HUES64 (cell line): ENCODE measurements around the gene SRSF5.
"Not testable (repeated sequence)": the region's sequence is repeated elsewhere in the genome, so short reads cannot be mapped to it uniquely, and the experiment has no call there.

Source experiments
- H3K27ac ChIP-seq: 2 replicates; pipeline ENCODE4 v1.7.0; 2013; ENCODE audit warnings: low read depth, low read length, inconsistent platforms
- H3K27me3 ChIP-seq: 2 replicates; pipeline ENCODE4 v1.6.1; 2013; ENCODE audit warnings: mild to moderate bottlenecking, low read length; ENCODE audit not compliant: insufficient read depth
- H3K36me3 ChIP-seq: 2 replicates; pipeline ENCODE4 v1.6.1; 2013; ENCODE audit warnings: mild to moderate bottlenecking, low read length; ENCODE audit not compliant: insufficient read depth
- H3K4me1 ChIP-seq: 2 replicates; pipeline ENCODE4 v1.6.1; 2013; ENCODE audit warnings: mild to moderate bottlenecking, low read length, moderate library complexity; ENCODE audit not compliant: insufficient read depth
- H3K4me3 ChIP-seq: 2 replicates; pipeline ENCODE4 v1.5.1; 2013; ENCODE audit warnings: mild to moderate bottlenecking, low read length, moderate library complexity
- H3K9ac ChIP-seq: 2 replicates; pipeline ENCODE4 v1.6.1; 2013; ENCODE audit warnings: mild to moderate bottlenecking, low read depth, low read length
- H3K9me3 ChIP-seq: 2 replicates; pipeline ENCODE4 v1.6.1; 2013; ENCODE audit warnings: low read depth, low read length; ENCODE audit not compliant: insufficient read depth
- WGBS: fragments of 150-250, 120-280 bp; methylation state at CpG from one replicate; pipeline ENCODE4 v1.1.7; 2013; ENCODE audit warnings: missing lambda C conversion rate; 5-methylcytosine and 5-hydroxymethylcytosine counted together

The SRSF5 gene

DNA sequence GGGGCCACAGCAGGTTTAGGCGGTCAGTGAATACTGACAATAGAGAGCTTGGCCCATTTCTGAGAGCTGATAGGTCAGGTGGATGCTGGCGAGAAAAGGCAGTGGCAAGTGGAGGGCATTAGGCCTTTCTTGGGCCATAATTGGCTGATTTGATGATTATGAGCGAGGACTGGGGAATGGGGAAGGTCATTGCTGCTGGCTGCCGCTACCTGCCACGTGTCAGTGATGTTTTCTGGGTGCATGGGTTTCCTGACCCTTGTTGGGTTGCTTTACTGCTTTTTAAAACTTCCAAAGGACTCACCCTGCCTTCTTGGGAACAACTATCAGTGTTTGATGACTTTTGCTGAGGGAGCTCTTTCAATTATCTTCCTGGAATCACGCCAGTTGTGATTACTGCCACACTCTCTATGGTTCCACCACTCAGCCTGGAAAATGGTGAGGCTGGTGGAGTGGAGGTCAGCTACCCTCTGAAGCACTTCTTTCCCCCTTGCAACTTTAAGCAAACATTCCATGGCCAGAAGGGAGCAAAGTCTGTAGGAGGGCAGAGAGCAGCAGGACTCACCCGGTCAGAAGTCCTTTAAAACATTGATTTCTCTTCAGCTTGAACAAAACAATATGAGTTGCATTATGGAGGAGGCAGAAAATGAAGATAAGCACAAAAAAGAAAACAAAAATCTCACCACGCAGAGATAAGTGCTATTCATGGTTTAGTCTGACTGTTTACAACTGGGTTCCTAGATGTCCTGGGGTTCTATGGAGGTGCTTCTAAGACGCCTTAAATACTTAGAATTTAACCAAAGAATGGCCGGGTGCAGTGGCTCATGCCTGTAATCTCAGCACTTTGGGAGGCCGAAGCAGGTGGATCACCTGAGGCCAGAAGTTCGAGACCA is 42.2 kb downstream of the SRSF5 start:
- Histone ChIP-seq H3K9ac (no peak overlapping the region), H3K36me3 (no peaks in the 10 kb centered on the region), H3K27me3 (no peaks in the 10 kb centered on the region), H3K27ac (no peak overlapping the region), H3K4me1 (no peaks in the 10 kb centered on the region), H3K9me3 (no peaks in the 10 kb centered on the region), H3K4me3 (no peak overlapping the region)
- WGBS: 92% methylated on average over 12 of the region's 12 CpGs

DNA sequence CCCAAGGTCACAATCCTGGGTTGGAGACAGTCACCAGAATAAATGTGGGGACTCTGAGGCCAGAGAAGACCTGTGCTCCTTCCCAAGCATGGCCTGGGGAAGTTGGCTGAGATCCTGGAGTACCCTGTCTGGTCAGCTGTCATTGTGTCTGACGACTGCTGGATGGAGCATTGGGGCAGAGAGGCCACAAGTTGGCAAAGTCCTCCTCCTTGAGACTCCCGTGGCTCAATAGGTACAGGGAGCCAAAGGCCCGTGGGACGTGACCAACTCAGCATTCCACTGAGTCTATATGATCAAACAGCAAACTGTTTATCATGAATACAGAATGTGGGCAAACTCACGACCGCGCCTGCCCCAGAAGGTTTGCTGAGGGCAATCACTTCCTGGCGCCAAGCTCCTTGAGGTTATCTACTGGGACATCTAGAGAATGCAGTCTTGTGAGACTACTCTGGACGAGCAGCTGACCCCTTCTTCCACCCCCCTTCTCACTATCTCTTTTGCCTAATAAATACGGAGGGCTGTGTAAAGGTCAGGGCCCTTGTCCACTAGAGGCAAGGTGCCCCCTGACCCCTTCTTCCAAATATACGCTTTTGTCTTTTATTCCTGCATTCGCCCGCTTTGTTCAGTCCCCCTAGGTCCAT is 44.4 kb downstream of the SRSF5 start:
- Histone ChIP-seq H3K4me3 (no peak overlapping the region), H3K27ac (no peak overlapping the region), H3K4me1 (no peaks in the 10 kb centered on the region), H3K27me3 (no peaks in the 10 kb centered on the region), H3K9ac (no peak overlapping the region), H3K9me3 (no peaks in the 10 kb centered on the region), H3K36me3 (no peaks in the 10 kb centered on the region)
- WGBS: 93% methylated on average over 13 of the region's 13 CpGs

DNA sequence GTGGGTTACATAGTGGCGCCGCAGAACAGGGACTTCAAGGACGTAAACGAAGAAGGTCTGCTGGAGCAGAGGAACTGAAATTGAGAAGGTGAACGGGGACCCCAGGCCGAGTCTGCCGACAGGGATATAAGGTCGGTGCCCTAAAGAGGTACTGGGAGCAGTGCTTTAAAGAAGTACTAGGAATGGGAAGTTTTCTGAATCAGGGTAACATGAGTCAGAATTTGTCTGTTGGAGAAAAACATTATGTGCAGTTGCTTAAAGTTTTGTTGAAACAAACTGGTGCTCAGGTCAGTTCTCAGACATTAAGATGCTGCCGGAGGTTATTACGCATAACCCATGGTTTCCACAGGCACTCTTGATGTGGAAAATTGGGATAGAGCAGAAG is 44.9 kb downstream of the SRSF5 start:
- Histone ChIP-seq H3K27me3 (no peaks in the 10 kb centered on the region), H3K9ac (no peak overlapping the region), H3K27ac (no peak overlapping the region), H3K4me1 (no peaks in the 10 kb centered on the region), H3K4me3 (no peak overlapping the region), H3K9me3 (no peaks in the 10 kb centered on the region), H3K36me3 (no peaks in the 10 kb centered on the region)
- WGBS: 94% methylated on average over 10 of the region's 10 CpGs

DNA sequence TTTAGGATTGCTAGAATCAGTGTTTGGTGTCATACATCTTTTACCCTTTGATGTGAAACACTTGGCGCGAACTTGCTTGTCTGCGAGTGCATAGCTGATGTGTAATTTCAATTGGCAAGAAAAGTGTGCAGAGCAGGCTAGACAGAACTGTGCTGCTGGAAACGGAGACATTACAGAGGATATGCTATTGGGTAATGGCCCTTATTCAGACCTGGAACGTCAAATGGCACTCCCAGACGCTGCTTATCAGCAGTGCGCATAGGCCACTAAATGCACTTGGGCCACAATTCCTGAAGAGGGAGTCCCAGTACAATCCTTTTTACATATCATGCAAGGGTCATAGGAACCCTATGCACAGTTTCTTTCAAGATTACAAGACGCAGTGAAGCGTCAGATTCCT is 45.8 kb downstream of the SRSF5 start:
- Histone ChIP-seq H3K36me3 (no peaks in the 10 kb centered on the region), H3K4me3 (no peak overlapping the region), H3K27ac (no peak overlapping the region), H3K9me3 (no peaks in the 10 kb centered on the region), H3K4me1 (no peaks in the 10 kb centered on the region), H3K27me3 (no peaks in the 10 kb centered on the region), H3K9ac (no peak overlapping the region)
- 95% methylated on average over 9 of the region's 9 CpGs for WGBS

DNA sequence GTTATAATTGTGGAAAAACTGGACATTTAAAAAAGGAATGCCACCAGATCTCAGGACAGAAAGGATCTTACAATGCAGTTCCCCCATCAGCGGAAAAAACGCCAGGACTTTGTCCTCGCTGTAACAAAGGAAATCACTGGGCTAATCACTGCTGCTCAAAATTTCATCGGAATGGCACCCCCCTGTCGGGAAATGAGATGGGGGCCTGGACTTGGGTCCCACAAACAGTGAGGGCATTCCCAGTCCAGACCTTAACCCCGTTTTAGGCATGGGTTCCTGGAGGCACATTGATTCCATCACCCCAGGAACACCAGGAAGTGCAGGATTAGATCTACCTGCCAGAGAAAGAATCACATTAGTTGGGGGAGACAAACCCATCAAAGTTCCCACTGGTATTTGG is 46.4 kb downstream of the SRSF5 start:
- not testable (repeated sequence) for H3K36me3 ChIP-seq, H3K4me3 ChIP-seq, H3K27ac ChIP-seq, H3K4me1 ChIP-seq, H3K9ac ChIP-seq, H3K9me3 ChIP-seq, H3K27me3 ChIP-seq
- 93% methylated on average over 6 of the region's 6 CpGs for WGBS

DNA sequence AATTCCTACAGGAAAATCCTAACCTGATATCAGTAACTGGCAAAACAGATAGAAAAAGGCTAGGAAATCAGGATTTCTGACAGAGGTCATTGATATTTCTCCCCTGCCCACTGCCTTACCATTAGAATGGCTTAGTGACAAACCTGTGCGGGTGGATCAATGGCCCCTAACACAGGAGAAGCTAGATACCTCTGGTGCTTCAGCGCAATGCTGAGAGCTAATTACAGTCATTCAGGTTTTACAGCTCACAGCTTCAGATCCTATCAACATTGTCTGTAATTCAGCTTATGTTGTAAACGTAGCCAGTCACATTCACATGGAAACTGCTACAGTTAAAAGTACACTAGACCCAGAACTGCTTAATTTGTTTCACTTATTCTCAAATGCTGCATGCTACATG is 47.5 kb downstream of the SRSF5 start:
- Histone ChIP-seq H3K27ac (no peak overlapping the region), H3K36me3 (no peaks in the 10 kb centered on the region), H3K27me3 (no peaks in the 10 kb centered on the region), H3K9ac (no peak overlapping the region), H3K4me1 (no peaks in the 10 kb centered on the region), H3K4me3 (no peak overlapping the region), H3K9me3 (no peaks in the 10 kb centered on the region)
- 91% methylated on average over 3 of the region's 3 CpGs for WGBS

DNA sequence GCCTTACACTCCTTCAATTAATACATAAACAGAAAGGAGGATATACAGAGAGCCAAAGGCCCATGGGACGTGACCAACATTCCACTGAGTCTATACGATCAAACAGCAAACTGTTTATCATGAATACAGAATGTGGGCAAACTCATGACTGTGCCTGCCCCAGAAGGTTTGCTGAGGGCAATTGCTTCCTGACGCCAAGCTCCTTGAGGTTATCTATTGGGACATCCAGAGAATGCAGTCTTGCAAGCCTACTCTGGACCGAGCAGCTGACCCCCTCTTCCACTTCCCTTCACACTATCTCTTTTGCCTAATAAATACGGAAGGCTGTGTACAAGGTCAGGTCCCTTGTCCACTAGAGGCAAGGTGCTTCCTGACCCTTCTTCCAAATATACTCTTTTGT is 48.6 kb downstream of the SRSF5 start:
- WGBS: 94% methylated on average over 5 of the region's 5 CpGs
- no peak overlapping the region for H3K27ac ChIP-seq
- no peaks in the 10 kb centered on the region for H3K27me3 ChIP-seq
- no peak overlapping the region for H3K9ac ChIP-seq
- no peak overlapping the region for H3K4me3 ChIP-seq
- H3K36me3 ChIP-seq: no peaks in the 10 kb centered on the region
- no peaks in the 10 kb centered on the region for H3K9me3 ChIP-seq
- H3K4me1 ChIP-seq: no peaks in the 10 kb centered on the region

DNA sequence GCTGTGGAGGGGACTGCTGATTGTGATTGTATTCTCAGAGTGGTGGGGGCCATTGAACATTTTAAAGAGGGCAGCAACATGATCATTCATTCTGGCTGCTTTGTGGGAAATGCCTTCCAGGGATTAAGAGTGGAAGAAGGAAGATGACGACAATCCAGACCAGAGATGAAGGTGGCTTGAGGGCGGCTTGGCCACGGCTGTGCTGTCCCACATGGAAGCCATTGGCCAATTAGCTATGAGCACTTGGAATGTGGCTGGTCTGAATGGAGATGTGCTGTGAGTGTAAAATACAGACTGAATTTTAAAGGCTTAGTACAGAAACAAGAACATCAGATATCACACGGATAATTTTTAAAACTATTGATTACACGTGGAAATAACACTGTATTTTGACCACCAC is 49.3 kb downstream of the SRSF5 start:
- H3K36me3 ChIP-seq: no peaks in the 10 kb centered on the region
- H3K27me3 ChIP-seq: no peaks in the 10 kb centered on the region
- no peaks in the 10 kb centered on the region for H3K9me3 ChIP-seq
- H3K4me1 ChIP-seq: no peaks in the 10 kb centered on the region
- WGBS: 96% methylated on average over 4 of the region's 5 CpGs
- no peak overlapping the region for H3K27ac ChIP-seq
- no peak overlapping the region for H3K4me3 ChIP-seq
- H3K9ac ChIP-seq: no peak overlapping the region

DNA sequence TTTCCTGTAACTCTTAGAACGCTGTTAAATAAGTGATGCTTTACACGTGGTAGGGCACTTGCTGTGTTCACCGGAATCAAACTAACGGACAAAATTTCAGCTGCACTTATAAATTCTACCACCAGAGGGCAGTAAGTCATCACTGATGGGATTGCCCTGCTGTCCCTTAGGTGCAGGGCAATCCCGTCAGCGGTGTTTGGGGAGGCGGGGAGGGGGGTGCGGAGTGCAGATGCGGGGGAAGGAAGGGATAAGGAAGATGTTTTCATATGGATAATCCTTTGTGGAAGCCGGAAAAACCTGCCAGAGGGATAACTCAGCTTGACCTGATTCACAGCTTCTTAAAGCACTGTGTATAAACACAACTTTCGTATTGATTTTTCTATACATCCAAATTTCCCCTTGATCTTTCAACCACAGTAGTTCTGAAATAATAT is 51.8 kb downstream of the SRSF5 start:
- H3K27ac ChIP-seq: no peak overlapping the region
- H3K4me3 ChIP-seq: no peak overlapping the region
- H3K4me1 ChIP-seq: no peaks in the 10 kb centered on the region
- no peaks in the 10 kb centered on the region for H3K9me3 ChIP-seq
- WGBS: 12% methylated on average over 11 of the region's 11 CpGs
- no peaks in the 10 kb centered on the region for H3K27me3 ChIP-seq
- no peak overlapping the region for H3K9ac ChIP-seq
- H3K36me3 ChIP-seq: no peaks in the 10 kb centered on the region

DNA sequence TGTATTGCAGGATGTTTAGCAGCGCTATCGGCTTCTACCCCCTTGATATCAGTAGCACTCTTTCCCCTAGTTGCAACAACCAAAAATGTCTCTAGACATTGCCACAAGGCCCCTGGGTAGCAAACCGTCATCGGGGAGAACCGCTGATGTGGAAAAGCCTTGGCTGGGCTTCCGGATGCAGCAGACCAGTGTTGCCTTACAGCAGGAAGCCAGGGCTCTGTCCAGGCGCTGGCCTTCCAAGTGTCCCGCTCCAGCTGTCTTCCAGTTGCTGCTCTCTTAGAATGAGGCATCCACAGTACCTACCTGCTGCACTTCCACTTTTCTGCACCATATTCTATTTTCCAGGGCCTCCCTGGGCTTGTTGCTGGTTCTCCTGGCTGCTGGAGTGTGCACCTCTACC is 52.7 kb downstream of the SRSF5 start:
- 87% methylated on average over 8 of the region's 8 CpGs for WGBS
- H3K27ac ChIP-seq: no peak overlapping the region
- no peaks in the 10 kb centered on the region for H3K4me1 ChIP-seq
- H3K9me3 ChIP-seq: no peaks in the 10 kb centered on the region
- H3K27me3 ChIP-seq: no peaks in the 10 kb centered on the region
- no peak overlapping the region for H3K9ac ChIP-seq
- no peak overlapping the region for H3K4me3 ChIP-seq
- no peaks in the 10 kb centered on the region for H3K36me3 ChIP-seq

DNA sequence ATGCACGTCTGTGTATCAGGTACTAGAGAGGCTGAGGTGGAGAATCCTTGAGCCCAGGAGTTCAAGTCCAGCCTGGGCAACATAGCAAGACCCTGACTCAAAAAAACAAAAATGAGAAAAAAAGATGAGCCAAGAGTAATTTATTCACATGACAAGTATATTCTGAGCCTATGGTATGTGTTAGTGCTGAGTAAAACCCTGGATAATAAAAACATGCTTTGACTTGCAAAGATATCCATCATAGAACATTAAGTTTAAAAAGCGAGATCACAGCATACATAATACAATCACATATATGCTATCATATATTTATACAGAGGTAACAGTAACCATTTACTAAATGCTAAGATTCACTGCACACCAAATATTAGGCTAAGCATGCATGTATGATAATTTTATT is 54.0 kb downstream of the SRSF5 start:
- H3K36me3 ChIP-seq: no peaks in the 10 kb centered on the region
- H3K4me1 ChIP-seq: no peaks in the 10 kb centered on the region
- no peaks in the 10 kb centered on the region for H3K27me3 ChIP-seq
- 100% methylated on average over 1 of the region's 2 CpGs for WGBS
- H3K4me3 ChIP-seq: no peak overlapping the region
- H3K27ac ChIP-seq: no peak overlapping the region
- no peak overlapping the region for H3K9ac ChIP-seq
- no peaks in the 10 kb centered on the region for H3K9me3 ChIP-seq
